Kasumi-1 (cell line): Measurements from ENCODE around the gene CBX8.
A peak's percentile ranks its signal among the peaks of the same experiment; 100 is the strongest.

ENCODE experiments used
- DNase-seq, 2 experiments: peaks; one replicate each; lab custom pipeline; 2025; lab: John Stamatoyannopoulos, UW

Gene CBX8

DNA sequence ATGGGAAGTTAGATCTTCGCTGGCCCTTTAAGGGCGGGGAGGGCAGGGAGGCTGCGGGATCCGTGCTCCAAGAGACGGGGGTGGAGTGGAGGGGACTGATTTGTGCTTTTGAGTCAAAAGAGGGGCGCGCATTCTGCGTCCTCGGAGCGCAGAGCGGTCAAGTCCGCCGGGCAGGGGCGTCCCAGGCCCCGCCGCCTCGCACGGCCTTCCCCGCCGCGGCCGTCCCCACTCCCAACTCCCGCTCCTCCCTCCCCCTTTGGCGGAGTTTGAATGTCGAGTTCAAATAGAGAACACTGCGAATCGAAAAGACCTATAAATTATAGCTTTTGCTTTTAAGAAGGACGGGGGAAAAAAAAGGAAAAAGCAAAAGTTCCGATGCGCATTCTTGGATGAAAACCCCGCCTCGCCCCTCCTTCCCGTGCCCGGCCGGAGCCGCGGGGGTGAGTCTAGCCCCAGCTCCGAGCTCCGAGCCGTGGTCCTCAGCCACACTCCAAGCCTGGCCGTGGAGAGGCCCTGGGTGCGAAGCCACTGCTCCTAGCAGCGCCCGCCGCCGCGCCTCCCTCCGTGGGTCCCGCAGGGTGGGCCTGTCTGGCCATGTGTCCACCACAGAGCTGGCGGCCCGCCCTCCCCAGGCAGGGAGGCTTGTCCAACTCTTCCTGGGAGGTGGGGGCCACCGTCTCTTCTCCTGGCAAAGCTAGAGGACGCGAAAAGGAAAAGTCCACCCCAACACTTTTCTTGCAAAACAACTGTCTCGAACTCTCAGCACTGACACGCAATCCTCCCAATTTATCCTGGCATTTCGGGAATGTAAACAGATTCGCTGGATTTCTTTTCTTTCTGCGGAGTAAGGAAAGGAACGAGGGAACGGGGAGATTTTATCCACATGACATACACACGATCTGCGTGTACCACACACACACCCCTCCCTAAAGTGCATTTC is 3.6 kb downstream of the CBX8 start:
- no peak for DNase-seq

DNA sequence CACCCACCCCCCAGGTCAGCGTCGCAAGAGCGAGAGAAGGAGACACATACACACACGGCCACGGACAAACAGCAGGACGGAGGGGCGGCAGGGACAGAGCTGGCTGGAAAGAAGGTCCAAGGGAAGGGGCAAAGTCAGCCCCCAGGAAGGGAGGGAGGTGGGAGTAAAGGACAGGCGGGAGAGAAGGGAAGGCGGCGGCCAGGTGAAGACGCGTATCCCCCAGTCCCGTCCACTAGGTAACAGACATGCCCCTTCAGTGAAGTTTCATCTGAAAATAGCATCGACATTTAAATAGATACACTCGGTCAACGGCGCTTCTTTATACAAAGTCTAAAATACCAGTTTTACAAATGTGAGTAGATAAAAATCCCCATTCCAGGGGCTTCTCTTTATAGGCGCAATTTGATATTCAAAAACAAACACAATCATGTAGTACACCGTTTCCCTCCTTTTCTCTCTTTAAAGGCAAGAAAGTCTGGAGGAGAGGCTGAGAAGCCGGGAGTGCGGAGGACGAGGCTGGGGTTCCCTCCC is 4.5 kb downstream of the CBX8 start:
- no peak for DNase-seq

DNA sequence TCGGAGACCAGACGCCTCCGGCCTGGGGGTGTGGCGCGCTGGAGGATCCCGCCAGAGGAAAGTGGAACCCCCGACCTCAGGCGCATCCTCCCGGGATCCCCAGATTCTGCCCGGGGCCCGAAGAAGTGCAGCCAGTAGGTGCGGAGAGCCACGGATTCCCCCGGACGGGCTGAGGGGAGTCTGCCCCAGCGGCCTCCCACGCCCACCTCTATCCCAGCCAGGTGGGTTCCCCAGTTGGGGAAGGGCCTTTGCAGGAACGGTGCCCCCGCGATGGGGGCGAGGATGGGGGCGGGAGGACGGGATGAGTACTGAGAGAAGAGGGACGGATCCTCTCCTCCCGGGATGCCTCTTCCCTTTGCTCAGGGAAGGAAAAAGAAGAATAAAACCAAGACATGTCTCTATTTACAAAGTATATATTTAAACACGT is 5.1 kb downstream of the CBX8 start:
- no peak for DNase-seq

DNA sequence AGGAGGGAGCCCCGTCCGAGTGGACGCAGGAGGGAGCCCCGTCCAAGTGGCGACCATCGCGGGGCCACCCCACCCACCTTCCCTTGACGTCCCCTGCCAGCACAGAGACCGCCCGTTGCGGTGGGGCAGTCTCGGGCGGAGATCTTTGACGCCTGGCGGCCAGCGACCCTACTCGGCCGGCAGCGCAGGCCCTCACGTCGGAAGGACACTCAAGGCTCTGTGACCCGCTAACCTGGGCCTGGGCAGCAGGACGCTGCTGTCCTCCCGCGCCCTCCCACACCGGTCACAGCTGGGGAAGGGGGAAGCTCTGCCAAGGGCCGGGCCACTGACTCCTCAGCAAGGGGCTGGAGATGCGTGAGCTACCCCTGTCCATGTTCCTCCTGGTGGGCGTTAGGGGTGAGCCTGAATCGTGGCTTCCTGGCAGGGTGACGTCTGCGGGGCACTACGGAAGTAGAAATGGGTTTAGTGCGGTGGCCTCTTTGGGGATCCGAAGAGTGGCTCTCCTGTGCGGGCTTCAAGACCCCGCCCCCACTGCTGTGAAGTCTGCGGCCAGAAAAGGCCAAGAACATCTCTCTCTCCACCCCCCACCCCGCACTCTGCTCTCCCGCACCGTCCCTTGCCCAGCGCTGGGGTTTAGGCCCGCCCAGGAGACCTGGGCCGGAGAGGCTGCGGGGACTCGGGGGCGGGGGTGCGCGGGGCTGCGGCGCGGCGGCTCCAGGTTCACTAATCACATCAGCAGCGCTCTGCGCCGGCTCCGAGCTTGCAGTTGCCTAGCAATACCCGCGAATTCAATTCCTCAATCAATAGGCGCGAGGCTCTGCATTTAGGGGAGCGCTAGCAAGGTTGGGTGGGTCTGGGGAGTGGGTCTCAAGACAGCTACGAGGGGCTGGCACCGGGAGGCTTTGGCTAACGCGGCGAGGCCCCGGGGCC is 5.8 kb downstream of the CBX8 start:
- no peak for DNase-seq

DNA sequence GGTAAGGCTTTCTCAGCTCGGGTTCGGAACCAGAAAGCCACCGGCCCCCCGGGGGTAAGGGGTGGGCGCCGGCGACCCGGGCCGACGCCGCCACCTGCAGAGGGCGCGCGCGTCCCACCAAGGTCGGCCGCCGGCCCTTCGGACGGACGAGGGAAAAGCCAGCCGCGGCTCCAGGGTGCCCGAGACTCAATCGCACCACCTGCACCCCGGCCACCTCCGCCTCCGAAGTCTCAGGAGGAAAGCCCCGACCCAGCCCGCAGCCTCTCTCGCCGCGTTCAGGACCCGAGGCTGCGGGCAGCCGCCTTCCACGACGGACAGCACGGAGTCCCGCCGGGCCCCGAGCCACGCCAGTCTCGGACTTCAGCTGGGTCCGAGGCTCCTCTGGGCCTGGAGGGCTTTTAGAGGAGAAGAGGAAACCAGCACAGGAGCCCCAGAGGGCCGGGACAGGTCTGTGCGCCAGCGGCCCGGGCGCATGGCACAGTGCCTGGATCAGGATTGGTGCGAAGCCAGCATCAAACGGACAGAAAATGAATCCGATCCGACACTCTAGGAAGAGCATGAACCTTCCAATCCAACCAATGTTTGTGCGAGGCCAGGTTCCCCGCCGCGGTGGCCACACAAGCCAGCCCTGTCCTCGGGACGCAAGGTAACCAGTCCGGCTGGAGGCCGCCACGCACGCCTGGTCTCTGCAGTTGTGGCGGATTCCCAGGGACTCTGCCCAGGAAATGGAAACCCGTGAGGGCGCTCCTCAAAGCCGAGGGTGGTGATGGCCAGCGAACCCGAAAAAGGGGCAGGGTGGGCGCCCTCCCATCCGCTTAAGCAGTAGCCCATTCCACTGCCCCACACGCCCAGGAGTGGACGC is 6.7 kb downstream of the CBX8 start:
- DNase-seq = peak in 1 of 2 experiments; percentile 27

DNA sequence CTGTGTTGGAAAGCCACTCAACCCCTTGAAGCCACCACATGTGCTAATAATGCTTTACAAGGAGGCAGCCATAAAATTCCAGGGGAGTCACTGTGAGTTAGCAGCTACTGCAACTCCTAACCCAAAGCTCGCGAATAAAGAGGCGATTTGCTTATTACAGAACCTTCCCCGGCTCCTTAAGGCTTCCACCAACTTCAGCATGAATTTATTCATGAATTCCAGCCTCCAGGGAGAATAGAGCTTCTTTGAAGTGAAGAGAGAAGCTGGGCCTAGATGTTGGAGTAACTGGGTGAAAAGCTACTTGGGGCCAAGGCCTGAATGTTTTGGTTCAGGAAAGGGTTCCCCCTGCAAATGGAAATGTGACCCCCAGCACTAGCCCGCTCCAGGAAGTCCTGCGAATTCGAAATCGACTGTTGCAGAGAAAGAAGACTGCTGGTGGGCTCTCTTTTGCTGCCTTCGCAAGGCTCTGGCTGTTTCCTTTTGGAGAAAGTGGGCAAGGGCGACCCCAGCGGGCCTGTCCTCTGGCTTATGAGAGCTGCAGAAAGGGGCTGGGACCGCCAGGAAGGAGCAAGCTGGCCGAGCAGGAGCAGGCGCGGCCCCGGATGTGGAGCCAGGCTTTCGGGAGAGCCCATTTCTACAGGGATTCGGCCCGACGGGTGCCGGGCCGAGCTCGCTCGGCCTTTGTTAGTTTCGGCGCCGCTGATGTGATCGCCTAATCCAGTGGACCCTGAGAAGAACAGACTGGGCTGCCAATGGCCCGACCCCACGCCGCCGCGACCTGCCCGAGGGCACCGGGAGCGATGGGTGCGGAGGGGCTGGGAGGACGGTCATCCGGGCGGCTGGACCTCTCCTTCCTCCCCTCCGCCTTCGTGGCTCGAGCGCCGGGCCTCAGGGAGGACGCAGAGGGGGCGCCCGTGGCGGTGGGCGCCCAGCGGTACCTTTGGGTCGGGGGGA is 7.6 kb downstream of the CBX8 start:
- no peak for DNase-seq

DNA sequence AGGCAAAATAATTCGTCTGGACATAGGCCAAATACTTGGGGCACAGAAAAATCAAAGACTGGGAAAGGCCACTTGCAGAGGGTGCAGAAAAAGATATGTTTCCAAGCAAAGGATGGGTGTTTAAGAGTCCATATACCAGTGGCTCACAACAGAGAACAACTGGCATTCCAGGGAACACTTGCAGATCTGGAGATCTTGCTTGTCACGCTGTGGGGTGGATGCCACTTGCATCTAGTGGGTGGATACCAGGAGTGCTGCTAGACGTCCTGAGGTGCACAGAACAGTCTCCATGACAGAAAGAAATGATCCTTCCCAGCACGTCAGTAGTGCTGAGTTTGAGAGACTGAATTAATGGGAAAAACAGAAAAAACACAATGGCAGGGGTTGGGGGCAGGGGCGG is 8.4 kb downstream of the CBX8 start:
- DNase-seq = no peak

DNA sequence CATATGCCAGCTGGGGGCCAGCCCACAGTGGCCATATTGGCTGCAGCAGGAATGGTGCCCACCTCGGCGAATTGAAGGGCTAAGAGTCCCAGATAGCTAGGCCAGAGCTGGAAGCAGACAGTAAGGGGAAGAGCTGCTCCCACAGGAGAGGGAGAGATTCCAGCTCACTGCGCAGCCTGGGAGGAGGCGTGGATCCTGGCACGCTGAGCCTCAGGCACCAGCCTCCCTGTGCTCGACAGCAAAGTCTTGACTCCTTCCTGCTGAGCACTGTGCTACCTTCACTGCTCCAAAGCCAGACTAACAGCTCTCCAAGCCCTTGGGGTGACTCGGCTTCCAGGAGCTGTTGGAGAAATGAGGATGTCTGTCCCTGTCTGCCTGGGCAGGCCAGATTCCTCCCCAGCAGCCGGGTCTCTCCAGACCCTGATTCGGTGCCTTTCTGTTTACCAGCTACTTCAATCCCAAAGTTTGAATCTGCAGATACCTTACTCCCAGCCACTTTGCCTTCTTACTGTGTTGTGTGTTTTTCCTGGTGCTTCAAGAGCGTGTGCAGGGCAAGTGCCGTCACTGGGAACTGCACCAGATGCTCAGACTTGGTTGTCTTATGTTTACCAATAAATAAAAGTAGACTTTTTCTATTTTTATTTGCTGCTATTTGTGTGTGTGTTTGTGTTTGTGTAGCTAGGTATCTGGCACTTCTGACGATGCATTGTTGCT is 9.8 kb downstream of the CBX8 start:
- DNase-seq = no peak

DNA sequence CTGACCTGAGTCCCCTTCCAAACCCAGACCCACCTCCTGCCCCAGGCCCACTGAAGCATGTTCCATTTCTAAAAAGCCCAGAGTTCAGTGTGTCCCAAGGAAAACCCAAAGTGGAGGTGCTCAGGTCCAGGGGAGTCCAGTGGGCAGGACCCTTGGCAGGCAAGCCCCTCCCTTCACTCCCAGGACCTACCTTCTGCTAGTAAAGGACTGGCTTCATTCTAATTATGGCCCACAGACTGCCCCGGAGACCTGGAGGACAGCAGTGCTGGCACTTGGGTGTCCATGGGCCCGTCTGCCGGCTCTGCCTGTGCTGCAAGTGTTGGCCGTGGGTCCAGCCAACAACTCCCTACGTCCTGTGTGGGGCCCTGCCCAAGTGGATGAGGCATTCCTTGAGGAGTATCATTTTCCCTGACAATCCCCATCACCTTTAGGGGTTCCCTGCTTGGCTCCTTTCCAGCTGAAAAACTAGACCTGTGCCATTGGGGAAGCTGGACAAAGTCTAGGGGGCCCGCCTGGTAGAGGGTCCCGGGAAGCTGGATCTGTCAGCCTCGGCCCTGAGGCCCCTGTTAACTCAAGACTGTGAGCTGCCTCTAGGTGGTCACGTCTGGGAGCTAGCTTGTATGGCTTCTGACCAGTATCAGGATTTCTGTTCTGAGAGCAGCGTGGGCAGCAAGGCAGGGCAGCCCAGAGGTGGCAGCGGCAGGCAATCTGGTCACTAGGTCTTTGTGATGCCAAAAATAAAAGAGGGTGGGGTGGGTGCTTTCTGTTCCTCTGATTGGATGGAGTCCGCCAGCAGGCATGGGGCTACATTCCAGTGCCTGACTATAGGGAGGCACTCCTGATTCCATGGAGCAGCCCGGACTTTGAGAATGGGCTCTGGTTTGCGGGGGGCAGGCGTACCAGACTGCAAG is 10.7 kb downstream of the CBX8 start:
- no peak for DNase-seq

DNA sequence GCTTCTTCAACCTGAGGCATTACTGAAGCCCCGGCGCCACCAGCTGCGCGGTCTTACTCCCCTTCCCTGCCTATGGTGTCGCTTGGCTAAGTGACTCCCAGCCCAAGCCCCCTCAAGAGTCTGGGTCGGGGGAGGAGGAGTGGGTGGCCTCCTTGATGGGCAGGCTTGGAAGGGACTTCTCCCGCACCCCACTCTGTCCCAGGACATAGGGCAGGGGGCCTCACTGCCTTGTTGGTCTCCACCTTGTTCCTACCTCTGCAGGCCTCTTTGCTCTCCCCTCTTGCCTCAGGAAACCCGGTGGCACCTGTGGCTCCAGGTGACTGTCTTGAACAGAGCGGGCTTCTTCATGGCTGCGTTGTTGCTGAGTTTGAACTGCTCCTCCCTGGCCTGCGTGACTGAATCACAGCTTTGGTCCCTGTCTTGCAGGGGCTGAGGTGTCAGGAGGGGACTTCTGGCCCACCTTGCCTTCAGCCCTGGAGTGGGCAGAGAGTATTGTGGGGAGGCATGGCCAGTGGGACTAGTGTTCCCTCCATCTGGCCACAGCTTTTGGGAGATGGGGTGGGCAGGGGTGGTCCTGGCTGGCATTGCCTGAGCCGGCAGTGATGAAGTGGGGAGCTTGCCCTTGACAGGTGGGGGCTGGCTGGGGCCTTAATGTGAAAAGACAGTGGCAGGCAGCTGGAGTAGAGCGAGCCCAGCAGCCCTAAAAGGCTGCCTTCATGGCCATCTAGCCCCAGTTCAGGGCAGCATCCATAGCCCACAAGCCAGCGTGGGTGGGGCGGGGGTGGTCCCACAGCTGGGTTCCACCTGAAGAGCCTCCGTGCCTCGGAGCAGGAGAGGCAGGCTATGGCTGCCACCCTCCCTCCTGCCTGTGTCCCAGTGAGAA is 11.6 kb downstream of the CBX8 start:
- DNase-seq = no peak

DNA sequence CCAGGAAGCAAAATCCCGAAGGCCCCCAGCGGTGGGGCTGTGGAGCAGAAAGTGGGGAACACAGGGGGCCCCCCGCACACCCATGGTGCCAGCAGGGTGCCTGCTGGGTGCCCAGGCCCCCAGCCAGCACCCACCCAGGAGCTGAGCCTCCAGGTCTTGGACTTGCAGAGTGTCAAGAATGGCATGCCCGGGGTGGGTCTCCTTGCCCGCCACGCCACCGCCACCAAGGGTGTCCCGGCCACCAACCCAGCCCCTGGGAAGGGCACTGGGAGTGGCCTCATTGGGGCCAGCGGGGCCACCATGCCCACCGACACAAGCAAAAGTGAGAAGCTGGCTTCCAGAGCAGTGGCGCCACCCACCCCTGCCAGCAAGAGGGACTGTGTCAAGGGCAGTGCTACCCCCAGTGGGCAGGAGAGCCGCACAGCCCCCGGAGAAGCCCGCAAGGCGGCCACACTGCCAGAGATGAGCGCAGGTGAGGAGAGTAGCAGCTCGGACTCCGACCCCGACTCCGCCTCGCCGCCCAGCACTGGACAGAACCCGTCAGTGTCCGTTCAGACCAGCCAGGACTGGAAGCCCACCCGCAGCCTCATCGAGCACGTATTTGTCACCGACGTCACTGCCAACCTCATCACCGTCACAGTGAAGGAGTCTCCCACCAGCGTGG is 12.4 kb downstream of the CBX8 start:
- DNase-seq = no peak

DNA sequence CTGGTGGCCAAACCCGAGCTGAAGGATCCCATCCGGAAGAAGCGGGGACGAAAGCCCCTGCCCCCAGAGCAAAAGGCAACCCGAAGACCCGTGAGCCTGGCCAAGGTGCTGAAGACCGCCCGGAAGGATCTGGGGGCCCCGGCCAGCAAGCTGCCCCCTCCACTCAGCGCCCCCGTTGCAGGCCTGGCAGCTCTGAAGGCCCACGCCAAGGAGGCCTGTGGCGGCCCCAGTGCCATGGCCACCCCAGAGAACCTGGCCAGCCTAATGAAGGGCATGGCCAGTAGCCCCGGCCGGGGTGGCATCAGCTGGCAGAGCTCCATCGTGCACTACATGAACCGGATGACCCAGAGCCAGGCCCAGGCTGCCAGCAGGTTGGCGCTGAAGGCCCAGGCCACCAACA is 13.0 kb downstream of the CBX8 start:
- no peak for DNase-seq

DNA sequence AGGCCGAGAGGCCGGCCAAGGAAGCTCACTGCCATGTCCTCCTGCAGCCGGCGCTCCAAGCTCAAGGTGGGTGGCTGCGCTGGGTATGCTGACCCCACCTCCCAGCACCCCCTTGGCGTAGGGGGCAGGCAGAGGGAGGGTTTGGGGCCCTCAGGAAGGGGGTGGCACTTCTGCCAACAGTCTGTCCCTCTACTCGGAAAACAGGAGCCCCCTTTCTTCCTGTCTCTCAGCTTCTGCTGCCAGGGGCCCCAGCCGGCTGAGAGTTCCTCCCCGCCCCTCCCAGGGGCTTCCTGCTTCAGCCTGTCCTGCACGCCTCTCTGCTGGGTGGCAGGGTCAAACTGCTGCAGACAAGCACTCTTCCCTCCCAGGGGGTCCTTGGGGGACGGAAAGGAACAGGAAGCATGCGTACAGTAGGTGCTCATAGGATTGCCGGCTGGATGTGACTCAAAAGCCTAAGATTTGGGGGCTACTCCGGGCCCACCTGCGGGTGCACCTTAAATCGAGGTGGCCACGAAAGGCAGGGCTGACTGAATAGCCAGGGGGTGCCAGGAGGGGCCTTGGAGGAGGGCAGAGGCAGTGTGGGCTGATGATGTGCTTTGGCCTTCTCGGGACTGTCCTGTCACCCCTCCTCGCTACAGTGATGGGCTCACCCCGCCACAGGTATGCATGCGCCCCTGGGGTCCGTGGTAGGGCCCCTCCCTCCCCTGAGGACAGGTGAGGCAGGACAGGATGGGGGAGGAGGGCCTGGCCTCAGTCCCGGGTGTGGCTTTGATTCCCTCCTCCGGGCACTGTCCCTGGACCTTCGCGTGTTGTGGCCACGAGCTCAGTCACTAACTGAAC is 14.9 kb downstream of the CBX8 start:
- DNase-seq = peak; percentile 93 to 95

DNA sequence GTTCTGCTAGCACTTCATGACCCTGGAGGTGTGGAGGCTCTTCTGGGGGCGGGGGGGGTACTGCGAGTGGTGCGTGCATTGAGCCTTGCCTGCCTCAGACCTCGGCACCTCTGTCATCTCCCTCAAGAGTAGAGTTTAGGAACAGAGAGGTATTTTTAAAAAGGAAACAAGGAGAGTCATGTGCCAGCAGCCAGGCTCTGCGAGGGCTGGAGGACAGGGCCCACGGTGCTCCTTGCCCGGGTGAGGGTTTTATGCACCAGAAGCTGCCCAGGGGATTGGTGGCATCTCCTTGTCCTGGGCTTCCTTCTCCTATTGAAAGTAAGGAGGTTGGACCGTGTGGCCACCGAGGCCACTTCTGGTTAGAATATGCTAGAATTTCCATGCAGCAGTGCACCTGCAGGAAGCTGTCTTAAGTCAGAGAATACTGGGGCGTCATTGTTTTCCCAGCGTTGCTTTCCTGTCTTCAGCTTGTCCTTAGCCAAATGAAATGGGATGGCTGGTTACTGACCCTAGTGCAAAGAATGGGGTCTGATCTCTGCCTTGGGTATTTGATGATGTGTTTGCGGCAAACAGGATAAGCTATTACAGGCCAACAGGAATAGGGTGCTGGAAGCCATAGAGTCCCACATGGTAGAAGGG is 15.7 kb downstream of the CBX8 start:
- DNase-seq = peak in 1 of 2 experiments; percentile 63

DNA sequence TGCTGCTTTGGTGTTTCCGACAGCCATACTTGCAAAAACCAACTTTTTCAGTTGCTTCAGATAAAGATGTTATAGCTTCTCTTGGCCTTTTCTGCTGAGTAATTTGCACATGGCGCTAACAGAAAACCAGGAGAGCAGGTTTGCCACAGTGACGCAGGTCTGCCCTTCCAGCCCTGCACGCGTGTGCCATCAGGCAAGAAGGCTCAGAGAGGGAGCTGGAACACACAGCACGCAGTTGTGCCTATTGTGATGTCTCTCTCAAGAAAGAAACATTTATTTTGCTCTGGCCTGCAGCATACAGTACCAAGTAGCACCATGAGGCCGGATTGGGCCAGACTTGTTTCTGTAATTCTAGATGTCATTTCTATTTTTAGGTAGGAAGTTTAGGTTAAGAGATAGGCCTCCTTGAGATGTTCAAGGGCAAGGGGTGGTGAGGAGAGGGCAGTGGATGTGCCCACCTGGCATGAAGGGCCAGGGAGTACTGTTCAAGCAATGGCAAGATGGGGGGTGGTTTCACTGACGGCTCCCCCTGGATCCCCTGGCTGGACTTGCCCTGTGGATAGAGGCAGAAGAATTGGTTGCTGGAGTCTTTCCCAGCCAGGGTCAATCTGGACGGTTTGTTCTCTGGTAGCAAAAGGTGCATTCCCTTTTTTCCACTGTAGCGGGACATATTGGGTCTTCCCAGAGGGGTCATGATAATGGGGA is 17.1 kb downstream of the CBX8 start:
- no peak for DNase-seq
